HEK293T (cell line): ENCODE results near the gene ZNF774.

Experiments
- HDGF ChIP-seq: fragments of 450-650 bp; IDR thresholded peaks from 2 replicates; pipeline ENCODE4 v1.6.1; 2017; ENCODE audit warnings: antibody characterized with exemption, borderline replicate concordance
- SP1 ChIP-seq: fragments of 450-650 bp; IDR thresholded peaks from 2 replicates; pipeline ENCODE4 v1.6.1; 2017

- TF ChIP-seq SP1 (no peak), HDGF (no peak)
Measured at GRCh38 chr15:90360746-90361145, 8.7 kb downstream of the ZNF774 start.
